ENCODE data around the gene BMAL1.

DNA sequence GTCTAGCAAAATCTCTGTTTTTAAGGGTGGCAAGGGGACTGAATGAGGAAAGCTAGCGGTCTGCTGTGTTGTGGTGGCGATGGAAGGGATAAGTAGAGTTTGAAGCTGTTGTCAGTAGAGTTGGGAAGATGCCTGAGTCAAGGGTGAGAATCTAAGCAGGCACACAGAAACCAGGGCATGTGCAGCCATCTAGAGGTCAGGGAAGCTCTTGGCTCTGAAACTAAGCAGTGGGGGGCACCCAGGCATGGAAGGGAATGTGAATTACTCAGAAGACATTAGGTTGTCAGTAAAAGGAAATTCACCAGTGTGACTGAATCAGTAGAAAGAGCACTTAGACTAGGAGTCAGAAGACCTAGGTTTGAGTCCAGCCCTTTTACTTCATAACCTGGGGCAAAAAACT is 15.4 kb downstream of the BMAL1 start:
- TF ChIP-seq, protein P1, sequence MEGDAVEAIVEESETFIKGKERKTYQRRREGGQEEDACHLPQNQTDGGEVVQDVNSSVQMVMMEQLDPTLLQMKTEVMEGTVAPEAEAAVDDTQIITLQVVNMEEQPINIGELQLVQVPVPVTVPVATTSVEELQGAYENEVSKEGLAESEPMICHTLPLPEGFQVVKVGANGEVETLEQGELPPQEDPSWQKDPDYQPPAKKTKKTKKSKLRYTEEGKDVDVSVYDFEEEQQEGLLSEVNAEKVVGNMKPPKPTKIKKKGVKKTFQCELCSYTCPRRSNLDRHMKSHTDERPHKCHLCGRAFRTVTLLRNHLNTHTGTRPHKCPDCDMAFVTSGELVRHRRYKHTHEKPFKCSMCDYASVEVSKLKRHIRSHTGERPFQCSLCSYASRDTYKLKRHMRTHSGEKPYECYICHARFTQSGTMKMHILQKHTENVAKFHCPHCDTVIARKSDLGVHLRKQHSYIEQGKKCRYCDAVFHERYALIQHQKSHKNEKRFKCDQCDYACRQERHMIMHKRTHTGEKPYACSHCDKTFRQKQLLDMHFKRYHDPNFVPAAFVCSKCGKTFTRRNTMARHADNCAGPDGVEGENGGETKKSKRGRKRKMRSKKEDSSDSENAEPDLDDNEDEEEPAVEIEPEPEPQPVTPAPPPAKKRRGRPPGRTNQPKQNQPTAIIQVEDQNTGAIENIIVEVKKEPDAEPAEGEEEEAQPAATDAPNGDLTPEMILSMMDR (IDR thresholded peaks at IDR 0.05) = no peak
- no peak for TF ChIP-seq POLR2A (IDR thresholded peaks at IDR 0.05)

Data from Peyer's patch (tissue), 4 donors.